Natural killer cell (primary cell): ENCODE measurements around the gene VANGL1. TPM values are rescaled to one million over a fixed set of nuclear protein-coding genes. Genes with fewer than 3 reads are reported as not detected.
A peak's percentile ranks its signal among the peaks of the same experiment; 100 is the strongest.

Source experiments
- ATAC-seq, 3 donors: fragments of 150-1000 bp in 2 of 3; fragments of 200-7000 bp in 1 of 3; cut with Tn5 transposase; 1 replicate in 1 of 3; 2 replicates in 2 of 3; pipeline ENCODE4 v1.10.0; 2021; ENCODE audit warnings: mild to moderate bottlenecking in 2 of 3, moderate library complexity in 2 of 3
- DNase-seq, 2 donors: peaks; one replicate each; pipeline versions ENCODE4 v3.0.0 to v3.0.0-alpha.2; 2013 to 2021; ENCODE audit warnings: mixed read lengths in 1 of 2
- H3K27ac ChIP-seq: one replicate; pipeline ENCODE4 v1.5.1; 2013; ENCODE audit warnings: mild to moderate bottlenecking, low read length
- H3K27me3 ChIP-seq: one replicate; pipeline ENCODE4 v1.6.1; 2013; ENCODE audit warnings: low read length; ENCODE audit not compliant: control insufficient read depth, insufficient read depth
- H3K36me3 ChIP-seq: one replicate; pipeline ENCODE4 v1.6.1; 2013; ENCODE audit warnings: low read length; ENCODE audit not compliant: control insufficient read depth, insufficient read depth
- H3K4me1 ChIP-seq: one replicate; pipeline ENCODE4 v1.6.1; 2013; ENCODE audit warnings: low read length; ENCODE audit not compliant: control insufficient read depth, insufficient read depth
- H3K4me3 ChIP-seq: one replicate; pipeline ENCODE4 v1.5.1; 2013; ENCODE audit warnings: low read length
- H3K9me3 ChIP-seq: one replicate; pipeline ENCODE4 v1.6.1; 2013; ENCODE audit warnings: low read length; ENCODE audit not compliant: control insufficient read depth, insufficient read depth
- H3K27ac Mint-ChIP-seq, 2 donors: one replicate each; pipeline ENCODE4 v1.8.0; 2022; ENCODE audit warnings: mild to moderate bottlenecking in 2 of 2, mixed read lengths in 2 of 2, moderate library complexity in 1 of 2
- H3K27me3 Mint-ChIP-seq, 2 donors: one replicate each; pipeline ENCODE4 v1.8.0; 2022; ENCODE audit warnings: low read depth in 2 of 2, mixed read lengths in 2 of 2
- H3K36me3 Mint-ChIP-seq: one replicate; pipeline ENCODE4 v1.8.0; 2022; ENCODE audit warnings: mixed read lengths
- H3K4me1 Mint-ChIP-seq, 2 donors: one replicate each; pipeline ENCODE4 v1.8.0; 2022; ENCODE audit warnings: mixed read lengths in 2 of 2
- H3K4me3 Mint-ChIP-seq: one replicate; pipeline ENCODE4 v1.8.0; 2022; ENCODE audit warnings: mild to moderate bottlenecking, moderate library complexity, mixed read lengths
- H3K9me3 Mint-ChIP-seq, 2 donors: one replicate each; pipeline ENCODE4 v1.8.0; 2022; ENCODE audit warnings: mixed read lengths in 2 of 2
- WGBS: methylation state at CpG from one replicate; pipeline ENCODE4 v1.1.7; 2013; ENCODE audit warnings: missing lambda C conversion rate; ENCODE audit not compliant: insufficient coverage; 5-methylcytosine and 5-hydroxymethylcytosine counted together
- intact Hi-C: fragments of 100-400 bp; cut with micrococcal nuclease; formaldehyde crosslinking; loops from one replicate; pipeline ENCODE4 v1.14.2; 2022
- total RNA-seq, 4 donors: library from RNA; stranded (reverse); fragments of 120-200 nt in 1 of 4; gene quantifications; one replicate each; pipeline versions ENCODE4 v1.2.3 to v1.2.4, GENCODE V29; 2013 to 2022
- TF ChIP-seq, protein P1 (sequence below): fragments of 200-600 bp; IDR thresholded peaks from one replicate; pipeline ENCODE4 v1.8.0; 2022; ENCODE audit warnings: antibody characterized with exemption

Gene VANGL1
- total RNA-seq, 3 donors from 2014 or later (not counting 1 experiment from before 2014, with no cell fraction given) = 6.4 to 14.8 (median 10.3) TPM

DNA sequence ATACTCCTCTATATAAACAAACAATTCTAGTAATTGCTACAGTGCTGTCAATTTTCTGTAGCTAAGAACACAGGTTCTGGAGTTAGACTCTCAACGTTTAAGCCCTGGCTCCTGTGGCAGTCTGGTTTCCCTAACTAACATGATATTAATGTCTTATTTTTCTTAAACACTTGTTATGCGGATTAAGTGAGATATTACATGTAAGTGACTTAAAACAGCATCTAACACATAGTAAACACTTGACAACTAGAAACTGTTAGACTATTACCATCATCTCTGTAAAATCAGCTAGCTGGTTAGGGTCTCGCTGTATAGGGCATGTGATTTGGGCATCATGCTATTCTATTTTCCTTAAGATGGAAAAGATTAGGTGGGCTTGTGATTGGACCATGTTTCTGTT, 2.3 kb downstream of the VANGL1 start:
- DNase-seq = no peak
- 90% methylated on average over 2 of the region's 3 CpGs for WGBS

DNA sequence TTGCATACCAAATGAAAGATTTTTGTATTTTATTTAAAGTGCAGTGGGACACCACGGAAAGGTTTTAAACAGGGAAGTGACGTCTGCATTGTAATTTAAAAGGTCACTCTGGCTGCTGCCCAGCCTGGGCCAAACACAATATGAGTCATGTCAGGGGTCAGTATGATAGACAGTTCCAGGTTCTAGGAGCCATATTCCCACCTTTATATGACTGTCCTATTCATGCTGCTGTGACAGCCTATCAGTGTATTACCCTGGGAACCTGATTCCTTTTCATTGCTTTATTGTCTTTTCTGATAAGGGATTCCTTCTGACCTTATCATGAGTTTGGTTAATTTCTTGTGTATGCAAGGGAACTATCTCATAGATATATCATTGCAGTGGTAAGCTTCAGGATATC, 5.3 kb downstream of the VANGL1 start:
- H3K4me3 ChIP-seq = no peak overlapping the region
- no peaks in the 10 kb centered on the region for H3K36me3 Mint-ChIP-seq
- H3K9me3 ChIP-seq = no peaks in the 10 kb centered on the region
- H3K36me3 ChIP-seq = peaks cover under 1% of the 10 kb centered on the region
- whole genome bisulfite sequencing = 85% methylated on average over 2 of the region's 2 CpGs
- intact Hi-C loops = no loop called here
- H3K4me1 Mint-ChIP-seq = peaks cover 9 to 19% of the 10 kb centered on the region in 2 donors
- no peak overlapping the region for H3K27ac Mint-ChIP-seq
- ATAC-seq (no peak), DNase-seq (no peak)
- no peaks in the 10 kb centered on the region for H3K27me3 Mint-ChIP-seq
- H3K9me3 Mint-ChIP-seq = no peaks in the 10 kb centered on the region
- H3K4me1 ChIP-seq = peaks cover 28% of the 10 kb centered on the region
- TF ChIP-seq, protein P1, sequence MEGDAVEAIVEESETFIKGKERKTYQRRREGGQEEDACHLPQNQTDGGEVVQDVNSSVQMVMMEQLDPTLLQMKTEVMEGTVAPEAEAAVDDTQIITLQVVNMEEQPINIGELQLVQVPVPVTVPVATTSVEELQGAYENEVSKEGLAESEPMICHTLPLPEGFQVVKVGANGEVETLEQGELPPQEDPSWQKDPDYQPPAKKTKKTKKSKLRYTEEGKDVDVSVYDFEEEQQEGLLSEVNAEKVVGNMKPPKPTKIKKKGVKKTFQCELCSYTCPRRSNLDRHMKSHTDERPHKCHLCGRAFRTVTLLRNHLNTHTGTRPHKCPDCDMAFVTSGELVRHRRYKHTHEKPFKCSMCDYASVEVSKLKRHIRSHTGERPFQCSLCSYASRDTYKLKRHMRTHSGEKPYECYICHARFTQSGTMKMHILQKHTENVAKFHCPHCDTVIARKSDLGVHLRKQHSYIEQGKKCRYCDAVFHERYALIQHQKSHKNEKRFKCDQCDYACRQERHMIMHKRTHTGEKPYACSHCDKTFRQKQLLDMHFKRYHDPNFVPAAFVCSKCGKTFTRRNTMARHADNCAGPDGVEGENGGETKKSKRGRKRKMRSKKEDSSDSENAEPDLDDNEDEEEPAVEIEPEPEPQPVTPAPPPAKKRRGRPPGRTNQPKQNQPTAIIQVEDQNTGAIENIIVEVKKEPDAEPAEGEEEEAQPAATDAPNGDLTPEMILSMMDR = no peak
- H3K27ac ChIP-seq = no peak overlapping the region
- no peaks in the 10 kb centered on the region for H3K27me3 ChIP-seq
- H3K4me3 Mint-ChIP-seq = no peak overlapping the region

More for the DNA sequence above, 2.3 kb downstream of the VANGL1 start:
- ATAC-seq = no peak
- no peaks in the 10 kb centered on the region for H3K36me3 Mint-ChIP-seq
- Histone ChIP-seq H3K4me3 (no peak overlapping the region), H3K27ac (no peak overlapping the region), H3K4me1 (peaks cover 26% of the 10 kb centered on the region), H3K9me3 (peaks cover 6% of the 10 kb centered on the region), H3K27me3 (no peaks in the 10 kb centered on the region), H3K36me3 (no peaks in the 10 kb centered on the region)
- H3K27me3 Mint-ChIP-seq = no peaks in the 10 kb centered on the region
- peaks cover 16 to 19% of the 10 kb centered on the region in 2 donors for H3K4me1 Mint-ChIP-seq
- peak overlapping the region in 1 of 2 donors; percentile 82 for H3K27ac Mint-ChIP-seq
- intact Hi-C loops = no loop called here
- H3K9me3 Mint-ChIP-seq = peaks cover 3 to 5% of the 10 kb centered on the region in 2 donors
- TF ChIP-seq, protein P1 = no peak
- H3K4me3 Mint-ChIP-seq = no peak overlapping the region

DNA sequence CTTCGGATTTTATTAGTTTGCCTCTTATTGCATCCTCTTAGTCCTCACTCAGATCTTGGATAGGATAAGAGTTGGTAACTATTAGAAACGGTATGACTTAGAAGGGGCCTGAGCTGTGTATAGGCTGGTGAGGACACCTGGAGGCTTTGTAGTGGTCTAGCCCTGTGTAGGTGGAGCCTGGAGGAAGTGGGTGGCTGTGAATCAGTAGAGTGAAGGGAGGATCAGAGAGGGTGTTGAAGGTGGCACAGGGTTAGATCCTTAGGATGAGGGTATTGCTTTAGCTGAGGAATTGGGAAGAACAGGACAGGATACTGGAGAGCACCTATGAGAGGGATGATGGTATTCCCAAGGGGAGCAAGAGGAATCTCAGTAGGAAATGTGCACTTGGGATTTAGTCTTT, 5.7 kb downstream of the VANGL1 start:
- H3K4me3 Mint-ChIP-seq = no peak overlapping the region
- Histone ChIP-seq H3K4me1 (peaks cover 28% of the 10 kb centered on the region), H3K4me3 (no peak overlapping the region), H3K9me3 (no peaks in the 10 kb centered on the region), H3K36me3 (peaks cover 5% of the 10 kb centered on the region), H3K27me3 (no peaks in the 10 kb centered on the region), H3K27ac (no peak overlapping the region)
- ATAC-seq (no peak), DNase-seq (peak in 1 of 2 donors; percentile 20)
- TF ChIP-seq, protein P1 = no peak
- H3K27ac Mint-ChIP-seq = no peak overlapping the region
- 47% methylated on average over 1 of the region's 2 CpGs for WGBS
- H3K36me3 Mint-ChIP-seq = no peaks in the 10 kb centered on the region
- H3K4me1 Mint-ChIP-seq = peaks cover 9 to 19% of the 10 kb centered on the region in 2 donors
- H3K27me3 Mint-ChIP-seq = no peaks in the 10 kb centered on the region
- intact Hi-C loops = no loop called here
- no peaks in the 10 kb centered on the region for H3K9me3 Mint-ChIP-seq
